Endothelial cell of umbilical vein (primary cell): ENCODE data around the gene EFCAB13. TPM values are rescaled to one million over a fixed set of nuclear protein-coding genes. Genes with fewer than 3 reads are reported as not detected.

Experiments used
- BruUV-seq: library from RNA; stranded (reverse); fragments of 400-500 nt; replicated peaks from 2 replicates; lab custom pipeline; 2021; lab: Mats Ljungman, UMichigan
- CTCF ChIA-PET: fragments of 300-600, 350-600 bp; sonication (Branson Sonifier 250); formaldehyde crosslinking; loops from one replicate; lab custom pipeline; 2021; ENCODE audit warnings: antibody characterized with exemption, inconsistent platforms; lab: Charles Lee
- POLR2A ChIA-PET: fragments of 300-600, 350-600 bp; sonication (Branson Sonifier 250); formaldehyde crosslinking; loops from one replicate; lab custom pipeline; 2021; ENCODE audit warnings: antibody characterized with exemption, inconsistent platforms; lab: Charles Lee
- DNase-seq: peaks from one replicate; pipeline ENCODE4 v3.0.0-alpha.2; 2011; ENCODE audit warnings: low read depth, low spot score
- FAIRE-seq: peaks from 2 replicates; lab custom pipeline; 2011; peaks lifted over from hg19 to GRCh38; lab: Jason Lieb, UNC
- H2AFZ ChIP-seq: 2 replicates; pipeline ENCODE4 v1.6.0; 2012; ENCODE audit warnings: low read depth, low read length, control low read depth, inconsistent platforms
- H3K27ac ChIP-seq: 2 replicates; pipeline ENCODE4 v1.5.1; 2011; ENCODE audit warnings: low read depth, mild to moderate bottlenecking, control low read depth, low read length, moderate library complexity; ENCODE audit not compliant: insufficient read depth
- H3K27me3 ChIP-seq, 2 experiments: 2 replicates each; pipeline versions ENCODE4 v1.6.0 to v1.6.1; 2011; ENCODE audit warnings: low read length in 2 of 2, mixed read lengths in 1 of 2; ENCODE audit not compliant: control insufficient read depth in 2 of 2, insufficient read depth in 2 of 2
- H3K36me3 ChIP-seq, 2 experiments: 2 replicates in 1 of 2; 3 replicates in 1 of 2; pipeline ENCODE4 v1.5.1; 2011; ENCODE audit warnings: low read length in 2 of 2, mild to moderate bottlenecking in 1 of 2, moderate library complexity in 1 of 2; ENCODE audit not compliant: control insufficient read depth in 2 of 2, insufficient read depth in 2 of 2; ENCODE audit errors: extremely low read depth in 1 of 2
- H3K4me1 ChIP-seq: 3 replicates; pipeline ENCODE4 v1.5.1; 2011; ENCODE audit warnings: mild to moderate bottlenecking, low read length; ENCODE audit not compliant: control insufficient read depth, insufficient read depth; ENCODE audit errors: extremely low read depth
- H3K4me2 ChIP-seq: 2 replicates; pipeline ENCODE4 v1.6.1; 2011; ENCODE audit warnings: low read length, control low read depth, mixed read lengths; ENCODE audit not compliant: insufficient read depth
- H3K4me3 ChIP-seq, 3 experiments: fragments of 200-600 bp in 1 of 3; sonication (generic), shearing (Covaris generic) in 1 of 3; replicated peaks in 1 of 3; 2 replicates each; pipeline ENCODE4 v1.5.1; 2011 to 2016; ENCODE audit warnings: control low read depth in 3 of 3, low read length in 3 of 3, mild to moderate bottlenecking in 2 of 3, inconsistent platforms in 1 of 3, low read depth in 1 of 3, moderate library complexity in 1 of 3; ENCODE audit not compliant: insufficient read depth in 1 of 3
- H3K79me2 ChIP-seq: 2 replicates; pipeline ENCODE4 v1.6.0; 2012; ENCODE audit warnings: low read length, inconsistent platforms; ENCODE audit not compliant: control insufficient read depth, insufficient read depth
- H3K9ac ChIP-seq: replicated peaks from 2 replicates; pipeline ENCODE3; 2011; ENCODE audit warnings: low read length, control low read depth; ENCODE audit not compliant: insufficient read depth; ENCODE audit errors: extremely low read depth
- H3K9me1 ChIP-seq: replicated peaks from 3 replicates; pipeline ENCODE4 v1.6.0; 2011; ENCODE audit warnings: mild to moderate bottlenecking, low read length; ENCODE audit not compliant: control insufficient read depth, insufficient read depth; ENCODE audit errors: extremely low read depth
- H3K9me3 ChIP-seq: replicated peaks from 2 replicates; pipeline ENCODE4 v1.5.1; 2012; ENCODE audit warnings: low read length, inconsistent platforms; ENCODE audit not compliant: control insufficient read depth, insufficient read depth
- H4K20me1 ChIP-seq: replicated peaks from 2 replicates; pipeline ENCODE3; 2011; ENCODE audit warnings: mild to moderate bottlenecking, low read length; ENCODE audit not compliant: control insufficient read depth, insufficient read depth; ENCODE audit errors: extremely low read depth
- CTCF ChIP-seq, 2 donors: IDR thresholded peaks; 1 replicate in 1 of 2; 2 replicates in 1 of 2; pipeline ENCODE4 v1.5.1; 2011; ENCODE audit warnings: low read length in 2 of 2, mild to moderate bottlenecking in 2 of 2, moderate library complexity in 2 of 2, control low read depth in 1 of 2, inconsistent platforms in 1 of 2, low read depth in 1 of 2; ENCODE audit not compliant: insufficient read depth in 1 of 2; ENCODE audit errors: extremely low read depth in 1 of 2
- EZH2 ChIP-seq: IDR thresholded peaks from 2 replicates; pipeline ENCODE4 v1.6.1; 2012; ENCODE audit warnings: borderline replicate concordance, low read depth, mild to moderate bottlenecking, moderate library complexity, low read length, inconsistent platforms; ENCODE audit not compliant: severe bottlenecking
- FOS ChIP-seq: IDR thresholded peaks from 2 replicates; pipeline ENCODE4 v1.6.1; 2011; ENCODE audit warnings: mild to moderate bottlenecking, low read length, moderate library complexity, borderline replicate concordance; ENCODE audit not compliant: insufficient read depth
- GATA2 ChIP-seq: IDR thresholded peaks from 2 replicates; pipeline ENCODE4 v1.7.0; 2011; ENCODE audit warnings: low read depth, mild to moderate bottlenecking, moderate library complexity, mixed read lengths, low read length; ENCODE audit not compliant: insufficient read length, insufficient read depth
- JUN ChIP-seq: IDR thresholded peaks from 2 replicates; pipeline ENCODE4 v1.6.1; 2011; ENCODE audit warnings: borderline replicate concordance, low read depth; ENCODE audit not compliant: insufficient read length, insufficient read depth
- MAX ChIP-seq: IDR thresholded peaks from 2 replicates; pipeline ENCODE4 v1.6.1; 2011; ENCODE audit not compliant: insufficient read depth, insufficient read length
- MYC ChIP-seq: IDR thresholded peaks from one replicate; pipeline ENCODE4 v1.6.1; 2011; ENCODE audit warnings: mild to moderate bottlenecking, low read depth, low read length
- POLR2A ChIP-seq: IDR thresholded peaks from 2 replicates; pipeline ENCODE4 v1.6.1; 2012; ENCODE audit warnings: low read depth, mild to moderate bottlenecking, control low read depth, low read length
- POLR2AphosphoS5 ChIP-seq: IDR thresholded peaks from 2 replicates; pipeline ENCODE4 v1.6.1; 2012; ENCODE audit warnings: low read depth, mild to moderate bottlenecking, control low read depth, low read length, moderate library complexity; ENCODE audit not compliant: insufficient read depth
- dilution Hi-C: fragments of 300-500 bp; cut with MboI; formaldehyde crosslinking; loops from one replicate; pipeline ENCODE4 v1.15.0; 2019; ENCODE audit warnings: low sequenced_read_pairs; ENCODE audit not compliant: extremely low pct_ligation_motif_present
- intact Hi-C: fragments of 100-400 bp; cut with micrococcal nuclease; formaldehyde crosslinking; loops from one replicate; pipeline ENCODE4 v1.10.0; 2022
- polyA plus RNA-seq, 4 experiments: library from polyadenylated mRNA; depleted of rRNA in 3 of 4; stranded (reverse) in 3 of 4; unstranded in 1 of 4; fragments of >200 nt; gene quantifications; 2 replicates each; pipeline versions ENCODE4 v1.2.1 to v1.2.3, GENCODE V29; 2011 to 2012; ENCODE audit warnings: missing spikeins in 1 of 4
- total RNA-seq: library from RNA; stranded (reverse); gene quantifications from 2 replicates; pipeline ENCODE4 v1.2.3, GENCODE V29; 2021

The EFCAB13 gene
- total and polyA plus RNA-seq, 2 donors (not counting 3 experiments of a cell fraction or from before 2014, with no cell fraction given), result 0.86 to 12.9 TPM

- intact Hi-C loops, result no loop called here
- FAIRE-seq (no peak), DNase-seq (no peak)
- H3K4me3 ChIP-seq, result no peak overlapping the region
- BruUV-seq, result no TSS peak
- no peak for TF ChIP-seq MYC
- peak; percentile 10 for TF ChIP-seq GATA2
- no peak overlapping the region for H3K27ac ChIP-seq
- no peak overlapping the region for H2AFZ ChIP-seq
- no peaks in the 10 kb centered on the region for H4K20me1 ChIP-seq
- dilution Hi-C loops, result no loop called here
- CTCF ChIA-PET, result interaction anchor here (0.7 to 2.2 kb wide), 5 partner anchors 11 to 22 kb away, joined by 3 to 6 read pairs (median 3); no protein-coding TSS in a partner anchor
- H3K4me2 ChIP-seq, result no peak overlapping the region
- POLR2A ChIA-PET, result no interaction called here
- no peaks in the 10 kb centered on the region for H3K9me3 ChIP-seq
- H3K4me1 ChIP-seq, result peaks cover 19% of the 10 kb centered on the region
- H3K9me1 ChIP-seq, result no peaks in the 10 kb centered on the region
- no peak overlapping the region for H3K9ac ChIP-seq
- peaks cover 6 to 38% of the 10 kb centered on the region in 2 experiments for H3K36me3 ChIP-seq
- H3K27me3 ChIP-seq, result no peaks in the 10 kb centered on the region
- no peaks in the 10 kb centered on the region for H3K79me2 ChIP-seq
Observed at GRCh38 chr17:47301161-47301560, 22.6 kb upstream of the EFCAB13 start.

- intact Hi-C loops (no loop called here), dilution Hi-C loops (no loop called here)
- H3K4me2 ChIP-seq, result no peak overlapping the region
- no peaks in the 10 kb centered on the region for H4K20me1 ChIP-seq
- H3K36me3 ChIP-seq, result peaks cover 6 to 38% of the 10 kb centered on the region in 2 experiments
- DNase-seq, result no peak
- H2AFZ ChIP-seq, result no peak overlapping the region
- no peaks in the 10 kb centered on the region for H3K9me1 ChIP-seq
- no peak overlapping the region for H3K9ac ChIP-seq
- ChIA-PET CTCF (interaction anchor here (1.5 to 2.2 kb wide), 2 partner anchors 12 to 14 kb away, joined by 3 to 6 read pairs; no protein-coding TSS in a partner anchor), POLR2A (no interaction called here)
- TF ChIP-seq POLR2A (no peak), GATA2 (no peak), EZH2 (no peak), POLR2AphosphoS5 (no peak), JUN (no peak), CTCF (IDR thresholded peaks at IDR 0.05; ENCODE audit: extremely low read depth in 1 of 2, insufficient read depth in 1 of 2, low read depth in 1 of 2, low read length in 2 of 2) (no peak), FOS (no peak), MYC (no peak), MAX (no peak)
- H3K4me1 ChIP-seq, result peaks cover 22% of the 10 kb centered on the region
- H3K79me2 ChIP-seq, result no peaks in the 10 kb centered on the region
- H3K27ac ChIP-seq, result no peak overlapping the region
- no TSS peak for BruUV-seq
- H3K9me3 ChIP-seq, result no peaks in the 10 kb centered on the region
- FAIRE-seq, result no peak
- H3K4me3 ChIP-seq, result no peak overlapping the region
- H3K27me3 ChIP-seq, result no peaks in the 10 kb centered on the region
Observed at GRCh38 chr17:47301831-47302230, 21.9 kb upstream of the EFCAB13 start.
